KBM-7 (cell line): ENCODE measurements around the gene OCA2.
"Not testable (repeated sequence)": the region's sequence is repeated elsewhere in the genome, so short reads cannot be mapped to it uniquely, and the experiment has no call there.

Source experiments
- DNase-seq: peaks from one replicate; pipeline ENCODE4 v3.0.0-alpha.2; 2015
- in situ Hi-C: fragments of 300-500 bp; cut with MboI; formaldehyde crosslinking; loops from 2 replicates; pipeline ENCODE4 v1.14.3; 2020; ENCODE audit warnings: low sequenced_read_pairs, low pct_unique_long_range_greater_than_20kb, mixed read lengths

OCA2 gene

DNA sequence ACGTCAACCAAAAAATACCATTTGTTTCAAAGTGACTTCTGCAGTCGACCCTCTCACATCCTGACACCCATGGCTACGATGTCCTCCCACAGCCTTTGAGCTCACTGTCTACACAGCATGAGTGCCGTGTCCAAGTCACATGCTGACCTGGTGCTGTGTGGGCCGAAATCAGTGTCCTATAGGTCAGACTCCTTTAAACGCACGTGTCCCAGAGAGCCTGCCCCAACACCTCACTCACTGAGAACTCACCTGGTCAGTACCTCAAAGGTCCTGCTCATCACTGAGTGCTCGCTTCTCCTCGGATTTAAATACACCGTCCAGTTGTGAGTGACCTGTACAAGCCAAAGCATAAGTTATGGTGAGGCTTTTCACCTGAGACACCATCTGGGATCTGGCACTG is 83.3 kb downstream of the OCA2 start:
- DNase-seq = no peak
- in situ Hi-C loops = no loop called here

DNA sequence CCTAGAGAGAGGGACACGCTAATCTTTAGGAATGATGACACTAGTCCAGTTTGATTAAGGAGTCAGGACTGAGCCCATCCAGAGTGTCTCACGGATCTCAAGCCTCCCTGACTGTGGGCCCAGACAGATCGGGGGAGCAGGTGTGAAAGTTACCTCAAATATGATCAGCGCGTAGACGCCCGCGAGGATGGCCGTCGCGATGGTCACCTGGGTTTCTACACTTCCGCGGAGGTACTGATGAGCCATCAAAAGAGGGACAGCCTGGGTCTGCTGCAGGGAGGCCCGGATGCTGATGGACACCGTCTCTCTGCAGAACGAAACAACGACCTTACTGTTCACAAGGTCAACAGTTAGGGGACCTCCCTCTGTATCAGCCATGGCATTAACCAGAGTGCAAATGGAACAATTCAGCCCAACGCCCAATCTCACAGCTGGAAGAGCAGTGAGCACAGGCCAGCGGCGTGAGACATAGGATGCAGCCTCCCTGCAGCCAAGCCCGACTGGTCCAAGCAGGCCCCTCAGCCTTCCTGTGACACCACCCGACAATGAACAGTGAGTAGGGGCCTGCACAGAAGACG is 84.4 kb downstream of the OCA2 start:
- in situ Hi-C loops = no loop called here
- no peak for DNase-seq

DNA sequence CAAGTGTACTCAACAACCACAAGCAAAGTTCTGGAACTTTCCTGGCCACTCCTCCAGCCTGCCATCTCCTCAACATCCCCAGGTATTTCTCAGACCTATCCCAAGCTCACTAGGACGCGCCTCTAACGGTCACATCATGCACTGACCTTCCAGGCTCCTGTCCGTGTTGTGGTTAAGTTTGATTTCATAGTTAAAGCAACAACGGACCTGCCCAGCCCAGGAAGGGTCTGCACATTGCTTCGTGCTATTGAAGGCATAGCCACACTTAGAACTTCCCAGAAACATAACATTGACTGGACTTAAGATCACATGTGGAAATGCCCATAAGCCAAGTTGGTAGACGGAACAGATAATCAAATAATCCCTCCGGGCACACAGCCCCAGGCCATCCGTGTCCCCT is 85.1 kb downstream of the OCA2 start:
- in situ Hi-C loops = no loop called here
- DNase-seq = no peak

DNA sequence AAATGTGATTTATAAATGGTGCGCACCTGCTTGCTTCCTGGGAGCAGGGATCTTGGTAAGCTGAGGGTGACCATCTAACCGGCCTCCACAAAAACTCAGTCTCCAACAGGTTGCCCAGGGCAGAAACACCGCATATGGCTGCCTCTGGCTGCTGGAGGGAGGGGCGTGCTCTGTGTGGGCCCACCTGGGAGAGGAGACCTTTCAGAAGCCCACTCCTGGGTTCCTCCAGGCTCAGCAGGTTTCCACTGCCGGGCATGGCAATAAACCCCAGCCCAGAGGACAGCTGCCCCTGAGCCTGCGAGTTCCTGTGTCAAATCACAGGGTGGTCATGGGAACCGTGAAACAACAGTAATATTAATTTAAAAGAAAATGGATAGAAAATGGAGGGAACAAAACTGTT is 85.6 kb downstream of the OCA2 start:
- in situ Hi-C loops = no loop called here
- no peak for DNase-seq

DNA sequence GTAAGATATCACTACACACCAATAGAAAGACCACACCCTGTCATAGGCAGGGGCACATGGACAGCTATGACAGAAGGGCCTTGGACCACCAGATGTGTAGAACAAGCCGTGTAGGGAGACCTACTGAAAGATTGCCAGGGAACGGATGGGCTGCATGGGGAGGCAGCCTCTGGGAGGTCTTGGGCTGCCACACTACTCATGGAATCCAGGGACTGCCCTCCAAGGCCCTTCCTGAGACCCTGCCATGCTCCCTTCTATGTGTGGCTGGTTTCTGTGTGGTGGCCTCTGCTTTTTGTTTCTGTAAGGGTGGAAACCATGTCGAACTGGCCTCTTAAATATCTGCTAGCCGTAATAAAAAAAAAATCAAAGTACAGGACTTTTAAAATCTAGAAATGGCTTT is 86.9 kb downstream of the OCA2 start:
- in situ Hi-C loops = no loop called here

DNA sequence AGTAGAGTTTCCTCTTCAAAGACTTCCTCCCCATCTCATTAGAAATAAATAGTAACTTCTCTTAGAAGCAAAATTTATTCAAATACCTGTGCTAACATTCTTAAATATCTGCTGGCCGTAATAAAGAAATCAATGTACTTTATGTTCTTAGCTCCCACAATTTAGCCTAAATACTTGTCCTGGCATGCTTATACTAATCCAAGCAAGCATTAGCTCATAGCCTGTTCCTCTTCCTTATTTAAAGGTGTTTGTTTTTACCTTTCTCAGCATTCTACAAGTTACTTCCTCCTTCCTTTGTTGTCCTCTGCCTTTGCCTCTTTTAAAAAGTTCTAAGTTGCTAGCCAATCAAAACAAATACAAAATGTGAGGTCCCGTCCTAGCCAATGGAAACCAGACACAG is 90.9 kb downstream of the OCA2 start:
- DNase-seq, in situ Hi-C loops: not testable (repeated sequence)

More for the DNA sequence above, 86.9 kb downstream of the OCA2 start:
- DNase-seq = no peak

DNA sequence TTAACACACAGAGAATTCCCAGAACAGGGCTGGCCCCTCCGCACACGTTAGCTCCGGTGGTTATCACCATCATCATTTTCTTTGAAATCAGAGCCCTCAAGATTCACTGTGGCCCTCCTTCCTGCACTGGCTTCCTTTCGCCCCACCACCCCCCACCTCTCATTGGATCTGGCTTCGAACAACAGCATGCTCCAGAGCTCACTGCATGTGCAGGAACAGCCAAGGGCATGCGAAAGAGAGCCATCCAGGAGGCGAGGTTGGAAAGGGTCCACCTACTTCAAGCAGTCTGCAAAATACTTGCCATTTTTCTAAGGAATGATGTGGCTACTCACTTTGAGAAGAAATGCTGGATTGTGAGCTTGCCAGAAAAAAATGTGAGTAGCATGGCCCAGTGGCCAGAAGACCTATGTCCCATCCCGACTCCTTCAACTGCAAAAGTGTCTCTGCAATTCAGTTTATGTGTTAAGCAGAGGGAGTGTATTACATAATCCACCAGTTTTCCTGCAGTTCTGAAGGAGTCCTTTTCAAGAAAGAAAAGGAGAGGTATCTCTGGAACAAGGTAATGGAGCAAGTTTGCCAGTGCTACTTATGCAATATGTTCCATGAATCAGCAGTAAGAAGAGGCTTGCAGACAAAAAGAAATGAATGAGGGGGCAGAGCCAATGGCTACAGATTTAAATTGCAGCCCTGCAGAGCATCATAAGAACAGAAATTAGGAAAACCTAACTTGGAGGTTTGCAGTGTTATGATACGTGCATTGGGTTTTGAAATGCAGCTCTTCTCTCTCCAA is 92.8 kb downstream of the OCA2 start:
- no peak for DNase-seq
- in situ Hi-C loops = no loop called here

DNA sequence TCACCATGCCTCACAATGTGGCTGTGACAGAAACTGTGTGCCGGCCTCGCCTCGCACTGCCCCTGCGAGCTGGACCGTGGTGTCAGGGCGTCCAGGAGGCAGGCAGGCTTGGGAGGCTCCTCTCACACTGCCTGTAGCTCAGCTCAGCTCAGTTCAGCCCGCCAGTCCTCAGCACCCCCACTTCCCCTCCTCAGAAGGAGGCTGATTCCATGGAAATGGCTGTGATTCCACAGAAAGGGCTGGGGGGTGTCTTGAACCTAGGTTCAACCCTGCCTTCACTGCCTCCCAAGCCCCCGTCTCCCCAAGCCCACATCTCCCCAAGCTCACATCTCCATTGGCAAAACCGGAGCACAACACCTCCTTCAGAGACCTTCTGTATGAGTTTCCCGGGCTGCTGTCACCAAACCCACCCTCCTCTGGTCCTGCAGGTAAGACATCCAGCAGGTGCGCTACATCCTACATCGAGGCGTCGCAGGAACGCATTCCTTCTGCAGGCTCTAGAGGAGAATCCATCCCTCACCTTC is 94.0 kb downstream of the OCA2 start:
- in situ Hi-C loops = no loop called here
- DNase-seq = no peak

DNA sequence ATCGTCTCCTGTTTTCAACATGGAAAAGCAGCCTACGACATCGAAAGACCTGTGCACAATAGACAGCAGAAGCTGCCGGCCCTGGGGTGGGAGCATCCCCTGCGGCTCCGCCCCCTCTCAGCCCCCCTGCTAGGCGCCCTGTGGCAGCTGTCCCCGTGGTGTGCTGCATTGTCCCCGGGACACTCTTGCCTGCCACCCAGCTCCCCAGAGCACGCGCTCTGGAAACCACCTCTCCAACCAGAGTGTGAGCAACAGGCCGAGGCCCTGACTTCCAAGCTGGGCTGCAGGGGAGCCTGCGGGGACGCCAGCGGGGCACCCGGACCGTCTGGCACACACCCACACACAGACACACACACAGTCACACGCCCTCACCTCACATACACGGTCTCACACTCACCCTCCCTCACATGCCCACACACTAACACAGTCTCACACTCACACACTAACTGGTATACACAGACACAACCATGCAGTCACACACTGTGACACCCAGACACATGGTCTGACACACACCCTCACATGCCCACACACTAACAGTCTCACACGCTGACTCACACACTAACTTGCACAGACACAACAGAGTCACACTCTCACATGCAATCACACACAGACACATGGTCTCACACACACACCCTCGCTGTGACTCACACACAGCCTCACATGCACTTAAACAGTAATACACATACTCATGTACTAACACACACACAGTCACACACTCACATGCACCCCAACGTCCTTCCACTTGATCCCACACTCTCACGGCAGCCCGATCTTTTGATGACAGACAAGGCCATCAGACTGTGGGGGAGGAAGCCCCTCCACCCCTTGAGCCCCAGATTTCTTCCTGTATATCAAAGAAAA is 94.7 kb downstream of the OCA2 start:
- in situ Hi-C loops = no loop called here
- DNase-seq = no peak

DNA sequence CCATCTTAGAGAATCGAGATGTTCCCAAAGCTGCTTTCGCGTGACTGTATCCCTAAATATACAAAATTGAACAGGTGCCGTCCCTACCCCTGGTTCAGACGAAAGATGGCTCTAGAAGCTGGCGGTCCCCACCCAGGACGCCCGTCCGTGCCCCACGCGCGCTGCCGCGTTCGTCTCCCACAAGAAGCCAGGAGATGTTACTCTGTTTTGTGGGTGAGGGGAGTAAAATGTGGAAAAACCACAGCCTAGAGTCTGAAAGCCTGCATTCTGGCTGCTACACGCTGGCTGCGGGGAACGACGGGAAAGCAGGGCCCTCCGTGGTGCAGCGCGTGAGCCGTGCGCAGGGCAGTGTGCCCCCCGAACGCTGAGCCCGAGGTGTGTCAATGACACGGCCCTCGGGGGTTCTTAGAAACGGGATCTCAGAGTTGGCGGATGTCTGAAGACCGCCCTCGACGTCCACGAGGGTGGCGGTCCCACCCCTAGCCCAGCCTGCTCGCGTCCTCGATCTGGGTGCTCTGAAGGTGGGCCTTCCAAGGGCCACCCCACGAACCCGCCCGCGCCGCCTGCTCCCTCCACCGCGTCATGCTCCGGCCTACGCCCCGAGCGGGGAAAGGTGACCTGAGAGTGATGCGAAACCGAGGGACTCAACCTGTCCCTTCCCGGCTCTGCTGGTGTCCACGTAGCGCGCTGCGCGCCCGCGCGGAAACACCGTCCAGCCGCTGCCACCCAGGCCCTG is 95.6 kb downstream of the OCA2 start:
- no peak for DNase-seq
- in situ Hi-C loops = no loop called here

DNA sequence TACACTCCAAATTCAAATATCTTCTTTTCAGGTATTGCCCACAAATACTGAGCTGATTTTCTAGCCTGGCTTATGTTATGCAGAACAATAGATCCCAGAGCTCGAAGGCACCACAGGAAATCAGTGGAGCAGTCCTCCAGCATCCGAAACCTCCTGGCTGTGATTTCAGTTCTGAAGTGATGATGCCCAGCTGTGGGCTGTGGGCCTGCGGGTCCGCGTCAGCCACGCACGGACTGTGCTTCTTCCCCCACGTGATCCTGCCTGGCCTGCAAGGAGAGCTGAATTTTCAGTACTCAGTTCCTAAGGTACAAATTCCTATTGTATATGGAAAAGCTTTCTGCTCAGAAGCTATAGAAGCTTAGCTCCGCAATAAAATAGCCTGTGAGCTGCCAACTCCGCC is 96.2 kb downstream of the OCA2 start:
- DNase-seq = no peak
- in situ Hi-C loops = no loop called here

DNA sequence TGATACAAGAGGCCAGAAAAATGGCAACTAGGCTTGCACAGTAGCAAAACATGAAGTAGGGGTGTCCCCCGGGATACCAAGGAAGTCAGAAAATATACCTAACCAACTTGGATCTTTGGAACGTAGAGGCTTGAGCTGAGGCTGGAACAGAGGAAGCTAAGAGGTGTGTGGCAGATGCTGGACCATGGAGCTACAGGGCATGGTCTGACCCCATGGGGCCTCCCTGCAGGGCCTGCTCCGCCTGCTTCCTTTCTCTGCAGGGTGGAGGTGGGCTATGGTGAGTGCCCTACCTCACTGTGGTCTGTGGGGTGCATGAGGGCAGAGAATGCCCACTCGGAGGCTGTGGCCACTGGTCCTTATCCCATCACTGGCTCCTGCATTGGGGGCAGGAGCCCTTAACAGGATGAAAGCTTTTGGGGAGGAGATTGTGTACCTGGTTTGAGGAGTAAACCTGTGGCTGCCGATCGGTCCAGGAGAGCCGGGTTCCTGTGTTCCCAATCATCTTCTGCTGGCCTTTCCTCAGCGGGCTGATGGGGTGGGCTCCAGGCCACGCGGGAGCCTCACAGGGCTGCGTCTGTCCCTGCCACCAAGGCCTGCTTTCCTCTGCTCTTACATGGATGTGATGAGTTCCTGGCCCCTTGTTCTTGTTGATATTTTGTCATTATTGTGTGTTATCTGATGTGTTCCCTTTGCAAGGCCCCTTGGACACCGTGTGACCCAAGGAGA is 96.8 kb downstream of the OCA2 start:
- in situ Hi-C loops = no loop called here

DNA sequence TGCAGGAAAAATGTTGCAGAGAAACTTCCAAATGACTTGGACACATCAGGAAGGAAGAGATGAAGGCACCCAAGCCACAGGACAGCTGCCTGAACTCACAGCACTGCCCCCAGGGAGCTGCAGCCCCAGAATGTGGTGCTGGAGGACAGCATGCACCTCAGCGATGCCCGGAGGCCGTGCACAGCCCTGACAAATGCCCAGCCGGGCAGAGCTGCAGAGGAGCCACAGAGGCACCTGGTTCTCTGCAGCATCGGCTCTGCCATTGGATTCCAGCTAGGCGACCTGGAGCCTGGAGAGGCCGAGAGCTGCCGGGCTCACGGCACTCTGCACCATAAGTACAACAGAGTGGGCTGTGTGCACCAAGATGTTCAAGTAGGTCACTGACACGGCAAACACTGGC is 97.5 kb downstream of the OCA2 start:
- in situ Hi-C loops = no loop called here
- DNase-seq = no peak

More for the DNA sequence above, 96.8 kb downstream of the OCA2 start:
- no peak for DNase-seq

DNA sequence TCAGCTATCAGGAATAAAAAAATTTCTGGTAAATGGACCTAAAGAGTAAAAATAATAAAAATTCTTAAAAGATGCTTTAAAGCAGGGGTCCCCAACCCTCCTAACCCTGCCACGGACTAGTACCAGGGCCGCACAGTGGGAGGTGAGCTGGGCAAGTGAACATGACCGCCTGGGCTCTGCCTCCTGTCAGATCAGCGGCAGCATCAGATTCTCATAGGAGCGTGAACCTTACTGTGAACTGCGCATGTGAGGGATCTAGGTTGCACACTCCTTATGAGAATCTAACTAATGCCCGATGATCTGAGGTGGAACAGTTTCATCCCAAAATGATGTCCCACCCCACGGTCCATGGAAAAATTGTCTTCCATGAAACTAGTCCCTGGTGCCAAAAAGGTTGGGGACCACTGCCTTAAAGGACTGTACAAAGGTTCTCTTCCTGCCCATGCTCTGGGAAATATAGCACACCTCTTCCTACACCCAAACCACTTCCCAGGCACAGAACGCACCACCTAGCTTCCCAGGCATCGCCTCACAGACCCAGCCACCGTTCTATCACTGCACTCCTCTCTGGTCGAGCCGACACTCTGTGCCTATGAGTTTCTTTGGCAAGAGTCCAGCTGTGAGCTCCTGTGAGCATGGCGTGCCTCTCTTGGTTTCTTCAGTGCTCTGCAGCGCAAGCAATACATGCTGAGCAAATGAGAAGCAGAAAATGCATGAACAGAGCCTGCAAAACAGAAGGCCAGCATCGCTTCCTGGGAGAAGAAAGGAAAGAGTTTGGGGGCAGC is 104.9 kb downstream of the OCA2 start:
- no peak for DNase-seq
- in situ Hi-C loops = no loop called here

DNA sequence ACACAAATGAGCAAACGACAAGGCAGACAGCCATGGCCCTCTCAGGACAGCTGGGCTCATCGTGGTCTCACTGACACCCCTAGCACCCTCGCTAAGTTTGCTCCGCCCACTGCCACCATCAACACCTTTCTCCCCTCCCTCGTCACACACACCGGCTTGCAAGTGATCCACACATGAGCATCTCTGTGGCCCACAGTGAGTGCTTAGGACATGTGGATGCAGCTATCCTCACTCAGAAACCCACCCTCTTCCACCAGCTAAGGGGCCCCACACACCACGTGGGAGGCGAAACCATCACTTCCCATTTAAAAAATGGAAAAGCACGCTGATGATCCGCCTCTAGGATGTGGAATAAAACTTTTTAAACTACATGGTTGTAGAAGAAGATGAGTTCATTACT is 105.6 kb downstream of the OCA2 start:
- no peak for DNase-seq
- in situ Hi-C loops = no loop called here

DNA sequence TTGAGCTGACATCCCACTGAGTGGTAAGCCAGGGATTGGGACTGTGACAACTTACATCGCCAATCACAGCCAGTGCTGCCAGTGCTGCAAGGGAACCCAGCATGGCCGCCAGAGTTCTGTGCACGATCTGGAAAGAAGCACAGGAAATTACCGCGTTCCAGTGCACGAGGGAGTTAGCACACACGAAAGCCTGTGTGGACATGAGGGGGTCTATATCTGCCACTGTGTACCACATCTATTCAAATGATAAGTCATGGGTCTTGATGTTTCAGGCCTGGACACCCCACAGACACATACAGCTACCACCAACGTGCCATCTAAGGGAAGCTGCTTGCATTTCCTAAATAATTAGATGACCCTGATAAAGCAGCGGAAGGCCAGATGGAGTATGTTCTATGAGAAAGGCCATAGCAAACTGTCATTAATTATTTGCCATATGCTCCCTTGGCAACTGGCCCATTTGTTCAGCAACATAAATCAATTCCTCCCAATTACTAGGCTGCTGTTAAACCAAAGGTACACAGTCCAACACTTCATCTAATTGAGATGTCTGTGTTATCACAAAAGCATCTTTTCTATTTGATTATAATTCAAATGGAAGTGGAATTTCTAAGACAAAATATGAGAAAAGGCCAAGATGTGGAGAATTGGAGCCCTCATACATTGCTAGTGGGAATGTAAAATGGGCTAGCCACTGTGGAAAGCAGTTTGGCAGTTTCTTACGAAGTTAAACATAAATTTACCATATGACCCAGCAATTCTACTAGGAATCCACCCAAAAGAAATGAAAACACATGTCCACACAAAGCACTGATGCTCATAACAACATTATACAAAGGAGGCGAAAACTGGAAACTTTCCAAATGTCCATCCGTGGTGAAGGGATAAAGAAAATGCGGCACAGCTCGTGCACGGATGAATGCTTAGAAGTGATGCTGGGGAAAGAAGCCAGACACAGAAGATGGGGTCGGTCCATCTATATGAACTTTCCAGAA is 108.3 kb downstream of the OCA2 start:
- no peak for DNase-seq
- in situ Hi-C loops = no loop called here

DNA sequence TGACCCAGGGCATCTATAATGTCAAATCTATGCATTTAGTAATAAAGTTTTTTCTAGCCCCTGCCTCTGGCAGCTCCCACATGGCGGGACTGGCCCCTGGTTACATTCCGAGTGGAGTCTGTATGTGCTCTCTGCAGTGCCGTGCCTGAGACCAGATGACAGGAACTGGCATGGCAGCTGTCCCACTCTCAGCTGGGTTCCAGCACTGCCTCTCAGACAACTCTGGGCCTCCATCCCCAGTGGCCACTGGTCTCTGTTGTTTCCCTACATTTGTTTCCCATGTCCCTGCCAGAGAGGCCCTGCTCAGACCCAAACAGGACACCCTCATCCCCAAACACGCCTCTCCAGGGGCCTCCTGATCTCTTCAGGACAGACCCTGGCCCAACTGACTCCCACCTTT is 109.3 kb downstream of the OCA2 start:
- in situ Hi-C loops = no loop called here

More for the DNA sequence above, 109.3 kb downstream of the OCA2 start:
- no peak for DNase-seq
